ENCODE measurements around the gene PAOX. TPM values are rescaled to one million over a fixed set of nuclear protein-coding genes. Genes with fewer than 3 reads are reported as not detected.

The PAOX gene
- total and polyA plus RNA-seq, 9 of the 15 experiments (the other 6 are each of a cell fraction or from before 2014, with no cell fraction given): 0.80 to 6.4 (median 2.6) TPM

DNA sequence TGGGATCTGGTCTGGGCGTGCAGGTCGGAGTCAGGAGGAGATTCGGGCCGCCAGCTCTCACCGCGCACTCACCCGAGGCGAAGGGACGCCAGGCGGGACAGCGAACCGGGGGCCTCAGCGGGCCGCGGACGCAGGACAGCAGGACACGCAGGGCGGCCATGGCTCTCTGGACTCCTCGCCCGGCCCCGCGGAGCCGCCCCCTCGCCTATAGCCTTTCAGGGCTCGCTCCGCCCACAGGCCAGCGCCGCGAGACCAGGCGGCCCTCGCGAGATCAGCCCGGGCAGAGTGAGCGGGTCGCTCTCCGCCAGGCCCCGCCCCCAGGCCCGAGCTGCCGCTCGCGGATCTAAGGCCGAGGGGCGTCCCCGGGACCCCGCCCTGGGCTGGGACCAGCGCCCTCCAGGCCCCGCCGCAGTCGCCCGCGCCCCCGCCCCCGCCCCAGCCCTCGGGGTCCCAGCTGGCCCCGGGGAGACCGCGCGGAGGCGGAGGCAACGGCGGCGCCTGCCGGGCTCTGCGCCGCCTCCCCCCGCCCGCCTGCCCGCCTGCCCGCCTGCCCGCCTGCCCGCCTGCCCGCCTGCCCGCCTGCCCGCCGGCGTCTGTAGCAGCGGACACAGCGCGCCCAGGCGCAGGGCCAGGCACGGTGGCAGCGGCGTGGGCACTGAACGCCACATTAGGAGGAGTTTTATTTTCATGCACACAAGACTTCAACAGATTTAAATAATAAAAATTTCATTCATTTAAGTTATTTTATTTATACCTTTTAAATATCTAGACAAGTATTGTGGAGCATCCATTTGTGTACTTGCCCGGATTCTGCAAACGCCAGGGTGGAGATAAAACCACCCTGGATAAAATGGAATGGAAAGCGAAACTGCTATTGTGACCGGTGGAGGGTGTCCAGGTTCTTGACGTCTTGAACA is 5.6 kb upstream of the PAOX start, which contains the start of gene ECHS1 (continued):
- TF ChIP-seq, protein P1, sequence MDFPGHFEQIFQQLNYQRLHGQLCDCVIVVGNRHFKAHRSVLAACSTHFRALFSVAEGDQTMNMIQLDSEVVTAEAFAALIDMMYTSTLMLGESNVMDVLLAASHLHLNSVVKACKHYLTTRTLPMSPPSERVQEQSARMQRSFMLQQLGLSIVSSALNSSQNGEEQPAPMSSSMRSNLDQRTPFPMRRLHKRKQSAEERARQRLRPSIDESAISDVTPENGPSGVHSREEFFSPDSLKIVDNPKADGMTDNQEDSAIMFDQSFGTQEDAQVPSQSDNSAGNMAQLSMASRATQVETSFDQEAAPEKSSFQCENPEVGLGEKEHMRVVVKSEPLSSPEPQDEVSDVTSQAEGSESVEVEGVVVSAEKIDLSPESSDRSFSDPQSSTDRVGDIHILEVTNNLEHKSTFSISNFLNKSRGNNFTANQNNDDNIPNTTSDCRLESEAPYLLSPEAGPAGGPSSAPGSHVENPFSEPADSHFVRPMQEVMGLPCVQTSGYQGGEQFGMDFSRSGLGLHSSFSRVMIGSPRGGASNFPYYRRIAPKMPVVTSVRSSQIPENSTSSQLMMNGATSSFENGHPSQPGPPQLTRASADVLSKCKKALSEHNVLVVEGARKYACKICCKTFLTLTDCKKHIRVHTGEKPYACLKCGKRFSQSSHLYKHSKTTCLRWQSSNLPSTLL (IDR thresholded peaks at IDR 0.05): no peak
- TF ChIP-seq, protein P2, sequence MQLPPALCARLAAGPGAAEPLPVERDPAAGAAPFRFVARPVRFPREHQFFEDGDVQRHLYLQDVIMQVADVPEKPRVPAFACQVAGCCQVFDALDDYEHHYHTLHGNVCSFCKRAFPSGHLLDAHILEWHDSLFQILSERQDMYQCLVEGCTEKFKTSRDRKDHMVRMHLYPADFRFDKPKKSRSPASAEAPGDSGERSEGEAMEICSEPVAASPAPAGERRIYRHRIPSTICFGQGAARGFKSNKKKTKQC (CRISPR knock-in tag; IDR thresholded peaks at IDR 0.05): no peak
- TF ChIP-seq TRIM24 (IDR thresholded peaks at IDR 0.05) (no peak), HDAC3 (IDR thresholded peaks at IDR 0.05; ENCODE audit: borderline replicate concordance, partially characterized antibody) (no peak), MIER1 (IDR thresholded peaks at IDR 0.05; ENCODE audit: low read depth) (no peak), HDAC2 (IDR thresholded peaks at IDR 0.05) (no peak), GABPB2 (CRISPR knock-in tag; conservative IDR thresholded peaks at IDR 0.05) (no peak), SP1 (CRISPR knock-in tag; IDR thresholded peaks at IDR 0.05) (0 out of 2 replicates have a peak, but pooled peaks have one; percentile 32), SMARCE1 (IDR thresholded peaks at IDR 0.05) (no peak), NR2F6 (CRISPR knock-in tag; IDR thresholded peaks at IDR 0.05) (no peak), RBM34 (IDR thresholded peaks at IDR 0.05; ENCODE audit: borderline replicate concordance, insufficient read depth, low read length) (no peak), HMG20A (CRISPR knock-in tag; conservative IDR thresholded peaks at IDR 0.05) (no peak), PHF8 (IDR thresholded peaks at IDR 0.05; ENCODE audit: borderline replicate concordance, low read length) (peak; percentile 77; the same call in 1 of the 2 replicates), KDM2B (CRISPR knock-in tag; IDR thresholded peaks at IDR 0.05) (no peak), ZBTB1 (CRISPR knock-in tag; IDR thresholded peaks at IDR 0.05; ENCODE audit: borderline replicate concordance, low read depth) (no peak), RFX5 (IDR thresholded peaks at IDR 0.05; ENCODE audit: low read depth, low read length) (no peak), GTF2E2 (tag; IDR thresholded peaks at IDR 0.05) (no peak), NELFE (IDR thresholded peaks at IDR 0.05; ENCODE audit: insufficient read depth, insufficient read length) (no peak), PHF20 (IDR thresholded peaks at IDR 0.05; ENCODE audit: partially characterized antibody) (peak; percentile 44), ZKSCAN3 (CRISPR knock-in tag; IDR thresholded peaks at IDR 0.05) (no peak), ZNF143 (CRISPR knock-in tag; IDR thresholded peaks at IDR 0.05) (no peak), TAF1 (IDR thresholded peaks at IDR 0.05; ENCODE audit: control insufficient read depth, extremely low read depth, insufficient read depth, low read length, severe bottlenecking) (peak; percentile 48), NR4A1 (CRISPR knock-in tag; IDR thresholded peaks at IDR 0.05) (no peak), NR4A1 (tag; IDR thresholded peaks at IDR 0.05) (no peak), ZNF699 (CRISPR knock-in tag; IDR thresholded peaks at IDR 0.05; ENCODE audit: insufficient replicate concordance) (no peak)
- TF ChIP-seq, protein P3, sequence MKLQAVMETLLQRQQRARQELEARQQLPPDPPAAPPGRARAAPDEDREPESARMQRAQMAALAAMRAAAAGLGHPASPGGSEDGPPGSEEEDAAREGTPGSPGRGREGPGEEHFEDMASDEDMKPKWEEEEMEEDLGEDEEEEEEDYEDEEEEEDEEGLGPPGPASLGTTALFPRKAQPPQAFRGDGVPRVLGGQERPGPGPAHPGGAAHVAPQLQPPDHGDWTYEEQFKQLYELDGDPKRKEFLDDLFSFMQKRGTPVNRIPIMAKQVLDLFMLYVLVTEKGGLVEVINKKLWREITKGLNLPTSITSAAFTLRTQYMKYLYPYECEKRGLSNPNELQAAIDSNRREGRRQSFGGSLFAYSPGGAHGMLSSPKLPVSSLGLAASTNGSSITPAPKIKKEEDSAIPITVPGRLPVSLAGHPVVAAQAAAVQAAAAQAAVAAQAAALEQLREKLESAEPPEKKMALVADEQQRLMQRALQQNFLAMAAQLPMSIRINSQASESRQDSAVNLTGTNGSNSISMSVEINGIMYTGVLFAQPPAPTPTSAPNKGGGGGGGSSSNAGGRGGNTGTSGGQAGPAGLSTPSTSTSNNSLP (IDR thresholded peaks at IDR 0.05; ENCODE audit: borderline replicate concordance, low read depth, low read length): no peak

All from K562 (cell line).